Mammary epithelial cell (primary cell): Measurements from ENCODE around the gene SFXN1.

Source experiments
- EZH2 ChIP-seq: IDR thresholded peaks from 2 replicates; pipeline ENCODE4 v1.6.1; 2012; ENCODE audit warnings: low read length, inconsistent platforms, borderline replicate concordance
- TF ChIP-seq, protein P1 (sequence below), 2 donors: IDR thresholded peaks in 1 of 2; conservative IDR thresholded peaks in 1 of 2; 2 replicates each; pipeline ENCODE4 v1.5.1; 2011 to 2012; ENCODE audit warnings: inconsistent platforms in 2 of 2, low read length in 2 of 2, mild to moderate bottlenecking in 2 of 2, control low read depth in 1 of 2, low read depth in 1 of 2; ENCODE audit not compliant: insufficient read depth in 1 of 2; ENCODE audit errors: extremely low read depth in 1 of 2

GRCh38 chr5:175554296-175554695 lies 75.9 kb downstream of the SFXN1 start:
- TF ChIP-seq, protein P1, sequence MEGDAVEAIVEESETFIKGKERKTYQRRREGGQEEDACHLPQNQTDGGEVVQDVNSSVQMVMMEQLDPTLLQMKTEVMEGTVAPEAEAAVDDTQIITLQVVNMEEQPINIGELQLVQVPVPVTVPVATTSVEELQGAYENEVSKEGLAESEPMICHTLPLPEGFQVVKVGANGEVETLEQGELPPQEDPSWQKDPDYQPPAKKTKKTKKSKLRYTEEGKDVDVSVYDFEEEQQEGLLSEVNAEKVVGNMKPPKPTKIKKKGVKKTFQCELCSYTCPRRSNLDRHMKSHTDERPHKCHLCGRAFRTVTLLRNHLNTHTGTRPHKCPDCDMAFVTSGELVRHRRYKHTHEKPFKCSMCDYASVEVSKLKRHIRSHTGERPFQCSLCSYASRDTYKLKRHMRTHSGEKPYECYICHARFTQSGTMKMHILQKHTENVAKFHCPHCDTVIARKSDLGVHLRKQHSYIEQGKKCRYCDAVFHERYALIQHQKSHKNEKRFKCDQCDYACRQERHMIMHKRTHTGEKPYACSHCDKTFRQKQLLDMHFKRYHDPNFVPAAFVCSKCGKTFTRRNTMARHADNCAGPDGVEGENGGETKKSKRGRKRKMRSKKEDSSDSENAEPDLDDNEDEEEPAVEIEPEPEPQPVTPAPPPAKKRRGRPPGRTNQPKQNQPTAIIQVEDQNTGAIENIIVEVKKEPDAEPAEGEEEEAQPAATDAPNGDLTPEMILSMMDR (conservative IDR thresholded peaks at IDR 0.05 in 1 of 2, IDR thresholded peaks at IDR 0.05 in 1 of 2; ENCODE audit: extremely low read depth in 1 of 2, insufficient read depth in 1 of 2, low read depth in 1 of 2, low read length in 2 of 2): no peak
- TF ChIP-seq EZH2: no peak
